Rectal smooth muscle tissue (tissue), 1 donor: ENCODE measurements around the gene TMED8.
"Not testable (repeated sequence)": the region's sequence is repeated elsewhere in the genome, so short reads cannot be mapped to it uniquely, and the experiment has no call there.

Experiments
- H3K27ac ChIP-seq: one replicate; pipeline ENCODE4 v1.7.0; 2013; ENCODE audit warnings: low read depth, low read length, inconsistent platforms
- H3K27me3 ChIP-seq: one replicate; pipeline ENCODE4 v1.7.0; 2013; ENCODE audit warnings: low read length; ENCODE audit not compliant: control insufficient read depth, insufficient read depth
- H3K36me3 ChIP-seq: one replicate; pipeline ENCODE4 v1.7.0; 2013; ENCODE audit warnings: low read length; ENCODE audit not compliant: control insufficient read depth, insufficient read depth
- H3K4me1 ChIP-seq: one replicate; pipeline ENCODE4 v1.7.0; 2013; ENCODE audit warnings: low read length; ENCODE audit not compliant: control insufficient read depth, insufficient read depth
- H3K4me3 ChIP-seq: one replicate; pipeline ENCODE4 v1.7.0; 2013; ENCODE audit warnings: low read length
- H3K9ac ChIP-seq: one replicate; pipeline ENCODE4 v1.7.0; 2013; ENCODE audit warnings: low read length

TMED8 gene

DNA sequence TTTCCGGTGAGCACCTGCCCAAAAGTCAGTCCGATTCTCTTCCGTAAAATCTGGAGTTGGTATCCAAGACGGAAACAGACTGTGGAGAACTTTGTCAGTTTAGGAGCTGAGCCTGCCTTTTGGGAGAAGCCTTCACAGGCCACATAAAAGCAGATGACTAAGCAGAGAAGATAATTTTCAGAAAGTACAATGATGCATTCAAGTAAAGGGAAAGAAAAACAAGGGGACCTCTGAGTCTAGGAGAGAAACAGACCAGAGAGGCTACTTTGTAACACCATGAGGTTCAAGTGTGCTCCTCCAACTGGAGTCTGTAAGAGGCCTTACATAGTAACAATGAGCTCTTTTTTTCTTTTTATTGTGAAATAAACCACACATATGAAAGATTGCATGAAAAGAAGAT lies 21.1 kb downstream of the TMED8 start:
- H3K4me1 ChIP-seq, result no peaks in the 10 kb centered on the region
- H3K27ac ChIP-seq, result no peak overlapping the region
- H3K27me3 ChIP-seq, result no peaks in the 10 kb centered on the region
- H3K9ac ChIP-seq, result no peak overlapping the region
- no peaks in the 10 kb centered on the region for H3K36me3 ChIP-seq
- no peak overlapping the region for H3K4me3 ChIP-seq

DNA sequence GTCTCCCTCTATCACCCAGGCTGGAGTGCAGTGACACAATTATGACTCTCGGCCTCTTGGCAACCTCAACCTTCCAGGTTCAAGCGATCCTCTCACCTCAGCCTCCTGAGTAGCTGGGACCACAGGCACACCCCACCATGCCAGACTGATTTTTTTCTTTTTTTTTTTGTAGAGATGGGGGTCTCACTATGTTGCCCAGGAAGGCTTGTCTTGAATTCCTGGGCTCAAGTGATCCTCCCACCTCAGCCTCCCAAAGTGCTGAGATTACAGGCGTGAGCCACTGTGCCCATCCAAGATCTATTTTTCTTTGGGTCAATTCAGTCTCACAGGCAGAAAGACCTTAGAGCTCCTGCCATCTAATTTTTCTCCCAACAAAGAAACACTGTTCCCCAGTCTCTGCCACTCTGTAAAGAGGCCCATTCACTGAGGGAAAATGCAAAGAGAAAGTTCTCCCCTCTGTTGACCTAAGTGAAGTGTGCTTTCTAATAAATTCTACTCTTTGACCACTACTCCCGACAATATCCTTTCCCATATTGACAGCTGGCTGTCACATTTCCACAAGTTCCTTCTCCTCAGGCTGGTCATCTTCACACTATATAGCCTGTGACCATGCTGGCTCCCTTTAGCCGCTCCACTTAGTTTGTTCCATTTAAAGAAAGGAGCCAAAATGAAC lies 23.3 kb downstream of the TMED8 start:
- Histone ChIP-seq H3K27me3 (no peaks in the 10 kb centered on the region), H3K36me3 (no peaks in the 10 kb centered on the region), H3K4me1 (no peaks in the 10 kb centered on the region), H3K27ac (no peak overlapping the region), H3K4me3 (no peak overlapping the region), H3K9ac (no peak overlapping the region)

DNA sequence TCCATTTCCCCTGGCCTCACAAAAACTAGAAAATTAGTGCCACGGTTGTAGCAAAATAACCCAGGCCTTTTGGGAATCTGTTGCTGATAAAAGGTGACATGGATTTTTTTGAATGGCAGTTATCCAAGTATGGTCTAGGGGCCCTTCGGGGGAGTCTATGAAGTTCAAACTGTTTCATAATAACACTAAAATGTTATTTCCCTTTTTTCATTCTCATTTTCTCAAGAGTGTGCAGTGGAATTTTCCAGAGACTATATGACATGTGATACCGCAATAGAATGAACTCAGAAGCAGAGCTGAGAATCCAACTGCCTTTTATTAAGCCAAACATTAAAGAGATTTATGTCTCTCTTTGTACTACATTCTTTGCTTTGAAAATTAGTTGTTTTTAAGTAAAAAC lies 29.1 kb downstream of the TMED8 start:
- no peak overlapping the region for H3K4me3 ChIP-seq
- no peak overlapping the region for H3K27ac ChIP-seq
- no peaks in the 10 kb centered on the region for H3K27me3 ChIP-seq
- no peak overlapping the region for H3K9ac ChIP-seq
- no peaks in the 10 kb centered on the region for H3K4me1 ChIP-seq
- peaks cover 3% of the 10 kb centered on the region for H3K36me3 ChIP-seq

DNA sequence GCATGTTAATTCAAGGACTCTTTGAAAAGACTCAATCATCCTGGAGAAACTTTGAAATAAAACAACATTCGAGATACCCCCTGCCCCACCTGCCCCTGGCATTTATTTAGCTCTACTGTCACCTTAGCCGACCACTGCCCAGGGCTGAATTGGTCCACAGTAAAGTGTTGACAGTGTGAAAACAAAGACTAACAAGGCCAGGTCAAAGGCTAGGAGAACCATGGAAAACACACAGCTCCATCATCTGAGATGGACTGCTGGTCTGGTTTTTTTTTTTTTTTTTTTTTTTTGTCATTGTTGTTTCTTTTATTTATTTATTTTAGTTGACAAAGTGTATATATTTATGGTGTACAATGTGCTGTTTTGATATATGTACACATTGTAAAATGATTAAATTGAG lies 30.4 kb downstream of the TMED8 start:
- Histone ChIP-seq H3K36me3 (peaks cover 11% of the 10 kb centered on the region), H3K4me1 (no peaks in the 10 kb centered on the region), H3K27me3 (no peaks in the 10 kb centered on the region), H3K4me3 (no peak overlapping the region), H3K9ac (no peak overlapping the region), H3K27ac (no peak overlapping the region)

DNA sequence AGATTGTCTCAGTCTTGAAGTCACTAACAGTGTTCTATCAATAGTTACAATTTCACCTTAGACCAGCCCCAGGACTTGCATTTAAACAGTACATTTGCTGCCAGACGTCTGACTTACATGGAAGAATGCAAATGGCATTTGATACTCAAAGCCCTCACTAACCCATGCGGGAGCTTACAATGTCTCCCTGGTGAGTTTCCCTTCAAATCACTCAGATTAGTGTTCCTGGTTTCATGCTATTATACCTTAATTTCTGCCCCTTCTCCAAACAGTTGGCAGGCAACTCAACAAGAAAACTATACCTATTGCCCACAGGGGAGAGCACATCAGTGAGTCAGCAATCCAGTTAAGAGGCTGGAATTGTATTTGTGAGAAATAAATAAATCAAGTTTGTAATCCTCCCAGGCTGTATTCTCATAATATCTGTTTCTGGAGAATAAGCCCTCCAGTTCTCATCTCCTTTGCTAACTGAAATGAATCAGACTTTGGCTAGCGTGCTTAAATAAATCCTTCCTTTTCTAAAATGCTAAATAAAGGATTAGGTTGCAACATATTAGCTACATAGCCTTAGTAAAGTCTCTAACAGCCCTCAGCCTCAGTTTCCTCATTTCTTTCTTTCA lies 32.4 kb downstream of the TMED8 start:
- Histone ChIP-seq H3K27ac (no peak overlapping the region), H3K9ac (no peak overlapping the region), H3K27me3 (no peaks in the 10 kb centered on the region), H3K36me3 (peaks cover 24% of the 10 kb centered on the region), H3K4me1 (no peaks in the 10 kb centered on the region), H3K4me3 (no peak overlapping the region)

DNA sequence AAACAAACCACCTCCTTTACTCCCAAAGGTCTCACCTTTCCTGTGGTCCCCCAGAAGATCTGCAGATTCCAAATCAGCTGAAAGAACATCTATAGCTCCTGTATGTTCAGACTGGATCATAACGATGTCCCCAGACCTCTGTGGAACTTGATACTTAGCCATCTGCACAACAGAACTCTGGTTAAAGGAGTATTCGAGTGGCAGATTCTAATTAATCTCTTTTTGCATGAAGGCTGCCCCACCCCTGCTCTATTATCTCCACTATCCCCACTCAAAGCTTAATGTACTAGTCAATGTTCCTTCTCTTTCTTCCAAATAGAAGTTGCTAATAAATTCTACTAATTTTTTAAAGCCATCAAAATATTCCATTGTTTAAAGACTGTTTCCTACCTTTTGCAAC lies 33.2 kb downstream of the TMED8 start:
- Histone ChIP-seq H3K36me3 (peaks cover 24% of the 10 kb centered on the region), H3K4me3 (no peak overlapping the region), H3K27ac (no peak overlapping the region), H3K9ac (no peak overlapping the region), H3K4me1 (no peaks in the 10 kb centered on the region), H3K27me3 (no peaks in the 10 kb centered on the region)

DNA sequence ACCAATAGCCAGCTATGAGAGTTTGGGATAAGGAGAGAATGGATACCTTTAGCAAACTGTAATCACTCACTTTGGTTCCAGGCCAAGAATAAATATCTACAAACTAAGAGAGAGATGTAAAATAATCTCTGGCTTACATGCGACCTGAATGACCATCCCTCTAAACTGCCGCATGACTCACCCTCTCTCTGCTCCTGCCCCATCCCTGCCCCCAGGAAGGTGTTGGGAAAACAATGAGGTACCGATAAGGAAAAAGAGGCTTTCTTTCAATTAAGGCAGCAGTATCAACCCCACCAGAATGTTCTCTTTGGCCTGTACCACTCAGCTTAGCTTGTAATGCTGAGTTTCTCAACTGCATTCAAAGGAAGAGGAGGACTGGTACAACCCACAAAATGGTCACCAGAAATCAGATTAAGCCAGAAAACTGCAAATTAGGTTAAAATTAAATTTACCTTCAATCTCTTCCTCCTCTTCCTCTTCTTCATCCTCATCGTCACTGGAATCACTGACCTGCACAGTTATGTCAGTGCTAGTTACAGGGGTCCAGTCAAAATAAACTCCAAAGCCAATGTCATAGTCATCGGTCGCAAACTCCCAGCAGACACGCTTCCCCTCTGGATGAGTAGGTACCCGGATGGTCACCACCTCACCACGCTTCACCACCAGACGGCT lies 34.0 kb downstream of the TMED8 start:
- Histone ChIP-seq H3K36me3 (peaks cover 24% of the 10 kb centered on the region), H3K4me3 (no peak overlapping the region), H3K4me1 (no peaks in the 10 kb centered on the region), H3K27ac (no peak overlapping the region), H3K9ac (no peak overlapping the region), H3K27me3 (no peaks in the 10 kb centered on the region)

DNA sequence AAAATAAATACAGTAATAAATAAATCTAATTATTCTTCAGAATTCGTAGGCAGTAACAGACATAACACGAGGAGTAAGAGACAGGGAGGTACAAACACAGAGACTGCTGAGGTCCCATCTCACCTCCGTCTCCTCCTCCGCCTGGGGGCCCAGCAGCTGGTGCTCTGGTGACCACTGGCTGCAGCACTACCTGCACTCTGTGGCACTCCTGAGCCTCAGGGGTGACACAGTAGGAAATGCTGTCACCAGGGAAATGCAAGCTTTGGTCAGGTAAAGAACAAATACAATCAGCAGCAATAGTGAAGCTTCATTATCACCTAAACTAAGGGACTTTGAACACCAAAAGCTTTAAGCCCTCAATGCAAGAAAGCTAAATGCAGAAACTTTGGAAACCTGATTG lies 36.5 kb downstream of the TMED8 start:
- H3K27ac ChIP-seq, result no peak overlapping the region
- peaks cover 24% of the 10 kb centered on the region for H3K36me3 ChIP-seq
- no peak overlapping the region for H3K9ac ChIP-seq
- no peaks in the 10 kb centered on the region for H3K4me1 ChIP-seq
- H3K27me3 ChIP-seq, result no peaks in the 10 kb centered on the region
- no peak overlapping the region for H3K4me3 ChIP-seq

DNA sequence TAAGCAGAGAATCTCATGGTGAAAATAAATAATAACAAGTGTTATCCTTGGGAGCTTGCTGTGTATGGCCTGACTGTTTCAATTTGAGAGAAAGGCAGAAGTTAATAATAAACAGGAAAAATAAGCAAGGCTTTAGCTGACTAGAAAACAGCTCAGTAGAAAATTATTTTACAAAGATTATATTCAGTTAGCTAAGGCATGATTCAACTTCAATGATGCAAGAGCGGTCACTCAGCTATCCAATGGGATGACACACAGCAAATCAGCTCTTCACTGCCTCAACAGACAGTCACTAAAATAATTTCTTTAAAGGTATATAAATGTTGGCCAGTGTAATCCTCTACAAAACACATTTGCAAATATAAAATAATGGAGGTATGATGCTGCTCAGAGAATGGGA lies 37.5 kb downstream of the TMED8 start:
- H3K4me1 ChIP-seq, result no peaks in the 10 kb centered on the region
- no peaks in the 10 kb centered on the region for H3K27me3 ChIP-seq
- H3K9ac ChIP-seq, result no peak overlapping the region
- no peak overlapping the region for H3K27ac ChIP-seq
- peaks cover 24% of the 10 kb centered on the region for H3K36me3 ChIP-seq
- H3K4me3 ChIP-seq, result no peak overlapping the region

DNA sequence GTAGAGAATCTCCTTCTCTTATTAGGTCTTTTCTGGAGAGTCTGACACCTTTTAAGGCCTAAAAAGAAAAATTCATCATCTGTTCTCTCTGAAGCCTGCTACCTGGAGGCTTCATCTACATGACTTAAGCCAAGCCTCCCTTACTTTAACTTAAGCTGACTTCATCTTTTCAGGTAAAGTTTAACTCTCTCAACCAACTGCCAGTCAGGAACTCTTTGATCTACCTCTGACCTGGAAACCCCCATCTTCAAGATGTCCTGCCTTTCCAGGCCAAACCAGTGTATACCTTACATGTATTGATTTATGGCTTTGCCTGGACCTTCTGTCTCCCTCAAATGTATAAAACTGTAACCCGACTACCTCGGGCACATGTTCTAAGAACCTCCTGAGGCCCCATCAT lies 38.6 kb downstream of the TMED8 start:
- Histone ChIP-seq H3K36me3 (peaks cover 24% of the 10 kb centered on the region), H3K4me1 (no peaks in the 10 kb centered on the region), H3K27ac (no peak overlapping the region), H3K9ac (no peak overlapping the region), H3K27me3 (no peaks in the 10 kb centered on the region), H3K4me3 (no peak overlapping the region)

DNA sequence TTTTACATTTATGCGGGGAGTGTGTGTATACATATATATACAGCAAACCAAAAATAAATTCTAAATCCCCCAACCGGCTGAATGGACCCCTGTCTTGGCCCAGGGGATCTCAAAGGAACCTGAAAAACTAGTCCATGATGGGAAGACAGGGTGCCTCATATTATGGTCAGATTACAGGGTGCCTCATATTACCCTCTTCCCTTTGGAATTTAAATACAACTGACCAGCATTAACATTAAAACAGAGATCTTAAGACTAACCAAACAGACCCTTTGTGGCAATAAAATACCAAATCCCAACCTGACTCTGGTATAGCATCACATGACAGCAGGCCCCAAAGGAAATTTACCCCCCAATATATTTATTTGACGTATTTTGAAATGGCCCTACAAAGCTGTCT lies 39.0 kb downstream of the TMED8 start:
- Histone ChIP-seq H3K36me3 (peaks cover 22% of the 10 kb centered on the region), H3K4me1 (no peaks in the 10 kb centered on the region)

DNA sequence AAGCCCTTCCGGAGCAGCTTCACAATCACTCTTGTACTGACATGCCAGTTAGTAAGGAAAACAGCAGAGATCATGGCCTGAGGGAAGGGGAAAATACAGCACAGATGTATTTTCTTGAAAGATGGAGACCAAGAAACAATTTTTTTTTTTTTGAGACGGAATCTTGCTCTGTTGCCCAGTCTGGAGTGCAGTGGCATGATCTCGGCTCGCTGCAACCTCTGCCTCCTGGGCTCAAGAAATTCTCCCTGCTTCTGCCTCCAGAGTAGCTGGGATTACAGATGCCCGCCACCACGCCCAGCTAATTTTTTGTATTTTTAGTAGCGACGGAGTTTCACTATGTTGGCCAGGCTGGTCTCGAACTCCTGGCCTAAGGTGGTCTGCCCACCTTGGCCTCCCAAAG lies 39.6 kb downstream of the TMED8 start:
- H3K36me3 ChIP-seq, result peaks cover 20% of the 10 kb centered on the region
- H3K9ac ChIP-seq, H3K4me1 ChIP-seq, H3K4me3 ChIP-seq, H3K27ac ChIP-seq, H3K27me3 ChIP-seq: not testable (repeated sequence)

More for the DNA sequence above, 39.0 kb downstream of the TMED8 start:
- H3K9ac ChIP-seq, result no peak overlapping the region
- H3K27ac ChIP-seq, result no peak overlapping the region
- H3K4me3 ChIP-seq, result no peak overlapping the region
- no peaks in the 10 kb centered on the region for H3K27me3 ChIP-seq

DNA sequence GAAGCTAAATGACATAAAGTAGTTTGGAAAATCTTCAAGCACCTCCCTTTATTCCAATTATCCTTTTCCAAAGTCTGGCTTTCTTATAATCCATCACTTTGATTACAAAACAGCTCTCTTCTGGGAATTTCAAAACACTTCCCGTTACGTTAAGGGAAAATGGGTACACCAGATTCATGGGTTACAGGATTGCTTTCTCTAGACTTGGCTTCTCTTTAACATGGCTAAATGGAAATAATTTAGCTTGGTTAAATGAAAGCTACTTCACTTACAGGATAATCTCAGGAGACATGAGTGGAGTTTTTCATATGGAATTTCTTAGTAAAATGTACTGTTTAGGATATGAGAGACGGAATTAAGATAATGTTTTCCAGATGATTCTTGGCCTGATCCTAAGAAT lies 41.3 kb downstream of the TMED8 start:
- Histone ChIP-seq H3K4me3 (no peak overlapping the region), H3K36me3 (peaks cover 7% of the 10 kb centered on the region), H3K27ac (no peak overlapping the region), H3K27me3 (no peaks in the 10 kb centered on the region), H3K4me1 (no peaks in the 10 kb centered on the region), H3K9ac (no peak overlapping the region)
